UCSD-AML1 (cell line): ENCODE results near the gene TNNC2.
"Not testable (repeated sequence)": the region's sequence is repeated elsewhere in the genome, so short reads cannot be mapped to it uniquely, and the experiment has no call there.

Source experiments
- DNase-seq: peaks from one replicate; lab custom pipeline; 2025; ENCODE audit not compliant: unreplicated experiment; lab: John Stamatoyannopoulos, UW

TNNC2 gene

DNA sequence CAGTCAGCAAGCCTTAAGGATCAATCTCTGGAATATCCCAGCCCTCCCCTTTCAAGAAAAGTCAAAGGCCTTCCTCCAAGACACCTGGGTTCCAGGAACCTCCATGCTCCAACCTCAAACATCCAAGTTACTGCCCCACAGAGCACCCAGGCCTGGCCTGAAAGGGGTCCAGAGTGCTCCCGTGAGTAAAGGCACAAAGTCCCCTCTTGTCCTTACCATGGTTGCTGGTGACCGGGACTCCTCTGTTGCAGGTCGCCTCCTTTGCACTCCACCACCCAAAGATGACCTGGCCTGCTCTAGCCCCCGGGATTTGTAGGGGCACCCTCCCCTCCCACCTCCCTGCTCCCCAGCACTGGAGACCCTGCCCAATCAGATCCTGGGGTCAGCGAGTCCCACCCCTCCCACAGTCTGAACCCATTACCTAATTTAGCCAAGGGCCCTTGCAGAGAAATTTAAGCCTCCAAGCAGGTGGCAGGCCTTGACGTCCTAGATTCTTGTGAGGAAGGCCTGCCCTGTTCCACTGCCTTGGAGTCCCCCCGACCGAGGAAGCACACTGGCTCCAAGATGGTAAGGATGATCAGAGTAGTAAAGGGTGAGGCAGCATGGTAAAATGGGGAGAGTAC, at the start of gene TNNC2:
TSS of gene TNNC2 (minus strand) at position 283 of the 623 bp plus-strand sequence. CDS start at position 219, 64 bp downstream.
- no peak for DNase-seq

DNA sequence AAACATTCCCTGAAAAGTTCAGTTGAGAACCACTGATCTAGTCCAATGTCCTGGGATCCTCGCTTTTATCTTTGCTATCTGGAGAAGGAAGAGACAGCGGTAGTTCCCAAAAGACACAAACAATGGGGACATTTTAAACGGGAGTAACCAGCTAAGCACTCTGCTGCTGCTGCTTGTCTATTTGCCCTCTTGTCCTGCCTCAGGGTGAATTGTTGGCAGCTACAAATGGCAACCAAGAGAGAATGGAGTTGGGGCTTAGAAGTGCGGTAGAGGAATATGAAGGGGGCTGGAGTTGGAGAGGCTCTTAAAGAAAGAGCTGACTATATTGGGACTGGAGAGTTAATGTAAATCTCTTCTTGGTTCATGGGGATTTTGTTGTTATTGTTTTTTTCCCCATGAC, 47.5 kb upstream of the TNNC2 start:
- no peak for DNase-seq

DNA sequence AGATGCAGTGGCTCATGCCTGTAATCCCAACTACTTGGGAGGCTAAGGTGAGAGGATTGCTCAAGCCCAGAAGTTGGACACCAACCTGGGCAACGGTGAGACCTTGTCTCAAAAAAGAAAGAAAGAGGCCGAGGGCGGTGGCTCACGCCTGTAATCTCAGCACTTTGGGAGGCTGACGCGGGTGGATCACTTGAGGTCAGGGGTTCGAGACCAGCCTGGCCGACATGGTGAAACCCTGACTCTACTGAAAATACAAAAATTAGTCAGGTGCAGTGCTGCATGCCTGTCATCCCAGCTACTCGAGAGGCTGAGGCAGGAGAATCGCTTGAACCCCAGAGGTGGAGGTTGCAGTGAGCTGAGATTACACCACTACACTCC, 47.0 kb upstream of the TNNC2 start:
- DNase-seq = not testable (repeated sequence)

DNA sequence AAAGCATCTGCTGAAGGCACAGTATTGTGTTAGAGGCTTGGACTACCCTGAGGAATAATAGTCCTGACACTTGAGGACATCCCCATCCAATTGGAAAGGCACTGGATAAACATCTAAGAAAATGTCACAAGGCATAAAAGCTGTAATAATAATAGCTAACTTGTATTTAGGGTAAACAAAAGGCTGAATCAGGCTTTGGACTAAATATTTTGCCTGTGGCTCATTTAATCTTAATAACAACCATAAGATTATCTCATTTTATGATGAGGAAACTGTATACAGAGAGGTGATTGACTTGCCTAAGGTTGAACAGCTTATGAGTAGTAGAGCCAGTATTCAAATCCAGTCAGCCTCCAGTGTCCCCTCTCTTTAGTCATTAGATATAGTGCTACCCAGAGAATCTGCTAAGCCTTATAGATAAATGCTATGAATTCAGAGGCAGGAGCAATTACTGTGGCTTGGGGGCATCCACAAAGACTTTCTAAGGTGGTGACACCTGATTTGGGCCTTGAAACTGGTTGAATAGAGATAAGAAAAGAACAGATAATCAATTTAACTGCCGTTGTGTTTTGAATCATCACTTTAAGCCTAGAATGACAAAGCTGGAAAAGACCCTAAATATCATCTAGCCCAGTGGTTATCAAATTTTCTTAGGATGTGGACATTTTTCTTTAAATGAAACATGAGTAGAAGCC, 46.4 kb upstream of the TNNC2 start:
- no peak for DNase-seq

DNA sequence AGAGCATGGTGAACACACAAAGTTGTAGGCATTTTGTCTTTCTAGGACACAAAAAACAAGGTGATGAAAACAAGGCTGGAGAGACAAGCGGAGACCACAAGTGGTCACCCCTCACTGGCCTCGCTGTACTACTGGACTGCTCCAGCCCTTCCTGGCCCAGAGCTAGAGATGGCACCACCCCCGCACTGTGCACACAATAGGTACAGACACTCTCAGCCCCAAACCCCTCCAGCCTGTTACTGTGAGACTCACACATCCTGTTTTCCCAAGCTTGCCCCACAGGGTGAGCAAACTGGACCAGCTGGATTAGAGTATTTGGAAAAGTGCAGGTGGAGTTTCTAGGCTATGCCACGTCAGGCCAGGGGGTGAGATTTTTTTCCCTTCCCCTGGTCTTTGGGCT, 45.5 kb upstream of the TNNC2 start:
- no peak for DNase-seq

DNA sequence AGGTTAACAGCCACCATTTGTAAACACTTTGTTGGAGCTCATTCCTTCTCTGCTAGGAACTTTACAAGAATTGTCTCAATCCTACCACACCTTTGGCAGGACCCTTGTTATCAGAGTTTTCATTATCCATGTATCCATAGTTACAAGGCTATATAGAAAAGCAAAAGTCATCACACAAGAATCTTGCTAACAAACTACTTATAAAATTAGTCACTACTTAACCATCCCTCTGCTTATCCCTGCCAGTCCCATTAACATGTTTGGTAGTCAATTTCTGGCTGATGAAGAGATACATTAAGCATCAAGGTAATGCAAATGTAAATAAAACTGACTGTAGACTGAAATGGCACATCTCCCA, 40.7 kb upstream of the TNNC2 start:
- no peak for DNase-seq

DNA sequence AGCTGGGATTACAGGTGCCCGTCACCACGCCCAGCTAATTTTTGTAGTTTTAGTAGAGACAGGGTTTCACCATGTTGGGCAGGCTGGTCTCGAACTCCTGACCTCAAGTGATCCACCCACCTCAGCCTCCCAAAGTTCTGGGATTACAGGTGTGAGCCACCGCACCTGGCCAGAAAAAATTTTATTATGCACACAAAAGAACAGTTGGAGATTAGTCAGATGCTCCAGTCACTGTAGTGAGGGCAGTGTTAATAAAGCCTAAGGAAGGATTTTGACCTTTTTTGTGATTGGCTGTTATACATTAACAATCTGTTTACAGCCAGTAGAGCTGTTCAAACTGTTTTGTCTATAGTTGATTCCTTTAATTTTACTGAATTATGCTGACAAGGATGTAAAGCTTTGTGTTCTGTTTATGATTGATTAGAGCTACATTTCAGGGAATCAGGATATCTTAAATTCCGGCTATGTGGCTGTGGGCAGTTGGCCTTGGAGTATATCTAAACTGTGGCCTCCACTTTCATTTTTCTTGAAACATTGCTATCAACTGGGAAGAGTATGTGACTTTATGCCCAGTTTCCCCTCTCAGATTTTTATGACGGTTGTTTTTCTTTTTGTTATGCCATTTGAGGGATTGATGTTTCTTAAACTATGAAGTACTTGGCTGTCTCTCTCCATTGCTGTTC, 40.2 kb upstream of the TNNC2 start:
- DNase-seq = no peak

DNA sequence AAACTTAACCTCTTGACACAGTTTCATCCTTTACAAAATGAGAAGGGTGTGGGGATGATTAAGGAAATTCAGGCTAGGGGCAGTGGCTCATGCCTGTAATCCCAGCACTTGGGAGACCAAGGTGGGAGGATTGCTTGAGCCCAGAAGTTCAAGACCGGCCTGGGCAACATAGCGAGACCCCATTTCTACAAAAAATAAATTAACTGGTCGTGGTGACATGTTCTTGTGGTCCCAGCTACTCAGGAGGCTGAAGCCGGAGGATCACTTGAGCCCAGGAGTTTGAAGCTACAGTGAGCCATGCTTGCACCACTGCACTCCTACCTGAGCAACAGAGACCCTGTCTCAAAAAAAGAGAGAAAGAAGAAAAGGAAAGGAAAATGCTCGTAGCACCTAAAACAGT, 39.3 kb upstream of the TNNC2 start:
- no peak for DNase-seq

DNA sequence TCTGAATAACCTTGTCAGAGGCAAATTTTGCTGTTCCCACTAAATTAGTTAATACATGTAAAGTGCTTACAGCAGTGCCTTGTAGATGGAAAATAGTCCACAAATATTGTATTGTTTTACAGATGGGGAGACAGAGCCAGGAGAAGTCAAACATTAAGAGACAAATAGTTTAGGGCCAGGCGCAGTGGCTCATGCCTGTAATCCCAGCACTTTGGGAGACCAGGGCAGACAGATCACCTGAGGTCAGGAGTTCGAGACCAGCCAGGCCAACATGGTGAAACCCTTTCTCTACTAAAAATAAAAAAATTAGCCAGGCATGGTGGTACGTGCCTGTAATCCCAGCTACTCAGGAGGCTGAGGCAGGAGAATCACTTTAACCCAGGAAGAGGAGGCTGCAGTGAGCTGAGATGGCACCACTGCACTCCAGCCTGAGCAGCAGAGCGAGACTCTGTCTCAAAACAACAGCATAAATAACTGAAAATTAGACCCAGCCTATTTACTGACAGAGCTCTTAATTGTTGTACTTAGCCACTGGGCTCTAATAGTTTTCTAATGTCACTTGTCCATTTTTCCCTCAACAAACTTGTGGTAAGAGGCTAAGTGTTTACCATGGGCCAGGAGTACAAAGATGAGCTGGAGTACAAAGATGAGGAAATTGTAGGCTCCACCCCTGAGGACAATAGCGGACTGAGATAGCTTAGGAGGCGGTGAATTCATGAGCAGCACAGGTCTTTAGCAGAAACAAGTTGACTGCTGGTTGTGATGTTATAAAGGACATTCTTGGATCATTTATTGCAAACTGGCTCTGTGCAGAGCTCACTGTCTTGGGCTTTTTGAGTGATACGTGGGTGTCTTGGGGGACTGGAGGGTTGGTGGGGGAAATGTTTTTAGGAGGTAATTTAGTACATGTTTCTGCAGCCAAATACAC, 36.7 kb upstream of the TNNC2 start:
- DNase-seq = no peak

DNA sequence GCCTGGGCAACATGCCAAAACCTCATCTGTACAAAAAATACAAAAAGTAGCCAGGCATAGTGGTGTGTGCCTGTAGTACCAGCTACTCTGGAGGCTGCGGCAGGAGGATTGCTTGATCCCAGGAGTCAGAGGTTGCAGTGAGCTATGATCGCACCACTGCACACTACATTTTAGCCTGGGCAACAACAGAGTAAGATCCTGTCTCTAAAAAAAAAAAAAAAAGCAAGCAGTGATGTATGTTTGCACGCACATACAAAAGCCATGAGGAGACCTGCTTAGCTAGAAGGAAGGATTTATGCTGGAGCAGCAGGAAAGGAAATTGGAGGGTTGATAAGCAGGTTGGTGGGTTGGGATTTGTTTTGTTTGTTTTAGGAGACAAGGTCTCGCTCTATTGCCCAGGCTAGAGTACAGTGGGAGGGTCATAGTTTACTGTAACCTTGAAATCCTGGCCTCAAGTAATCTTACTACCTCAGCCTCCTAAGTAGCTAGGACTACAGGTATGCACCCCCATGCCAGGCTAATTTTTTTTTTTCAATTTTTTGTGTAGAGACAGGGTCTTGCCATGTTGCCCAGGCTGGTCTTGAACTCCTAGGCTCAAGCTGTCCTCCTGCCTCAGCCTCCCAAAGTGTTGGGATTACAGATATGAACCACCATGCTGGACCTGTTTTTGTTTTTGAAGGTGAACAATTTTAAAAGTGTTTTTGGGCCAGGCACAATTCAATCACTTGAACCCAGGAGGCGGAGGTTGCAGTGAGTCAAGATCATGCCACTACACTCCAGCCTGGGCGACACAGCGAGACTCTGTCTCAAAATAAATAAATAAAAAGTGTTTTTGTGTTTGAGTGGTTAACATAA, 34.3 kb upstream of the TNNC2 start:
- DNase-seq = no peak

DNA sequence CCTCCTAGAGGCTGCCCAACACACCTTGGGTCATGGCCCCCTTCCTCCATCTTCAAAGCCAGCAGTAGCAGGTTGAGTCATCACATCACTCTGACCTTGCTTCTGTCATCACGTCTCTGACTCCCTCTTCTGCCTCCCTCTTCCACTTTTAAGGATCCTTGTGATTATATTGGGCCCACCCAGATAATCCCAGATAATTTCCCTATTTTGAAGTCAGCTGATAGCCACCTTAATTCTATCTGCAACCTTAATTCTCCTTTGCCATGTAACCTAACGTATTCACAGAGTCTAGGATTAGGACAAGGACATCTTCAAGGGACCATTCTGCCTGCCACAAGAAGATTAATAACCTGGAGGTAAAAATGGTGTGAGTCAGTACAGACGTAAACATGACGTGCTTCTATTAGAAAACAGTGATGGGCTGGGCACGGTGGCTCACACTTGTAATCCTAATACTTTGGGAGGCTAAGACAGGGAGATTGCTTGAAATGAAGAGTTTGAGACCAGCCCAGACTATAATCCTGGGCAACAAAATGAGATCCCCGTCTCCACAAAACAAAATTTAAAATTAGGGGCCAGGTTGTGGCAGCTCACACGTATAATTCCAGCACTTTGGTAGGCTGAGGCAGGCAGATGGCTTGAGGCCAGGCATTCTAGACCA, 33.6 kb upstream of the TNNC2 start:
- DNase-seq = no peak

DNA sequence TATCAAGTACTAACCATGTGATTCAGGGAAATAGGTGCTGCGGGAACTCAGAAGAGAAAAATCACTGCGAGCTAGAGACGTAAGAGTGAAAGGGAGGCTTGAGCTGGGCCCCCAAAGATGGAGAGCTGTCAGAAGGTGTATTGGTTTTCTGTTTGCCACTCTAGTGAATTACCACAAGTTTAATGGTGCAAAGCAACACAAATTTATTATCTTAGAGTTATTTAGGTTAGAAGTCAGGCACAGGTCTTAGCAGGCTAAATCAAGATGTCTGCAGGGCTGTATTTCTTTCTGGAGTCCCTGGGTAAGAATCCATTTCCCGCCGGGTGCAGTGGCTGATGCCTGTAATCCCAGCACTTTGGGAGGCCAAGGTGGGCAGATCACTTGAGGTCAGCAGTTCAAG, 32.8 kb upstream of the TNNC2 start:
- no peak for DNase-seq

DNA sequence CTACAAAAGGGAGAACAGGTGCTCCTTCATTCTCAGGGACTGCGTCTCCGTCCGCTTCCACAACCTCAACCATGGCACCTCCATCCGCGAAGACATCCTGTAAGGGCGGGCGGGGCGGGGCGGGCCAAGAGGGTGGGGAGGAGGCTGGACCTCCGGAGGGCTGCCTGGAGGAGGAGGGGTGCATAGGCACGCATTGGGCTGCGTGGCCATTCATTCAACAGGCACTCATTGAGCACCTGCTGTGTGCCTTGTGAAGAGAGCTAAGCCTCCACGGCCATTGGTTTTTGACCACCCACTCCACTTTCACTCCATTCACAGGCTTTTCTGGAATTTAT, 30.7 kb upstream of the TNNC2 start:
- no peak for DNase-seq

DNA sequence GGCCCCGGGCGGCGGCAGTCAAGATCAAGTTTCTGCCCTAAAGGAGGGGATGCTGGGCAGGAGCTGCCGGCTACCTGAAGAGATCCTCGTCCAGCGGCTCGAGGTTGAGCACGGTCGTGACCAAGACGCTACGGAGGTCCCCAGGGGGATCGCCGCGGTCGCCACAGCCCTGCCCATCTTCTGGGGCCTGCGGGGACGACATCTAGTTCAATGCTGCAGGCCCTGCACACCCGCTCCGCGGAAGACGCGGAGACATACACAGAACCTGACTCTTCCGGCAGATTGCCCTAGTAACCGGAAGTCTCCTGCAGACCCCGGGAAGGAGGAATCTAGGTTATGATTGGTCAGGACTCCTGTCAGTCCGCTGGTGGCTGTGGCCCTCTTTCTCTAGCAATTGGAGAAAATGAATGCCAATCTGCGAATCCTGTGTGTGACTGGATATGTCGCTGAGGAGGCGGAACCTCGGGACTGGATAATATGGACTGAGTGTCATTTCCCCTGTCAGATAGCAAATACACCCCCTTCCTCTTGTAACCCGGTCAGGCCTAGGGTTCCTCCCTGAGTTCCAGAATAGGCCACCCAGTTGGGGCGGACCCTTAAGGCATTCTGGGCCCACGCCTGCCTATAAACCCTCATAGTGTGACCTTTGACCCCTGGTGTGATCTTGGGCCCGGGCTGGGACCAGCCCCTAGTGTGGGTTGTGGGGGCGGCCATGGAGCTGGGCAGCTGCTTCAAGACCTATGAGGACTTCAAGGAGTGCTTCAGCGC, 30.2 kb upstream of the TNNC2 start, which contains the start of the genes ACOT8 and ZSWIM3:
TSS of gene ACOT8 (minus strand) at position 279 of the 768 bp plus-strand sequence. CDS start at position 202, 77 bp downstream.
TSS of gene ZSWIM3 (plus strand) at position 501 of the 768 bp plus-strand sequence. CDS start at position 713, 212 bp downstream.
- peak; percentile 90 for DNase-seq

DNA sequence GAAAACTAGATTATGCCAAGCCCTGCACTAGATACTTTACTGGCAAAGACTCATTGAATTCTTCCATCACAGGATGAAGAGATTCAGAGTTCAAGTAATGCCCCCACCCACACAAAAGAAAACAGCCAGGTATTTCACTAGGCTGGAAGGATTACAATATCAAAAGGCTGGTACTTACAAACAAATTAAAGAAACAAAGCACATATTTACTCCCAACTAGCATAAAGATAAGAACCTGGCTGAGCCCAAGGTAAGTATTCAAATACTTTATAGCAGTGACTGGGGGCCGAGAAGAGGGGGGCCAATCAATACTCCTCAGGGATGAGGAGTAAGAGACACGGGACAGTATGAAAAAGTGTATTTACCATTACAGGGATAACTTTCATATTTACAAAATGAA, 26.4 kb upstream of the TNNC2 start:
- DNase-seq = no peak

DNA sequence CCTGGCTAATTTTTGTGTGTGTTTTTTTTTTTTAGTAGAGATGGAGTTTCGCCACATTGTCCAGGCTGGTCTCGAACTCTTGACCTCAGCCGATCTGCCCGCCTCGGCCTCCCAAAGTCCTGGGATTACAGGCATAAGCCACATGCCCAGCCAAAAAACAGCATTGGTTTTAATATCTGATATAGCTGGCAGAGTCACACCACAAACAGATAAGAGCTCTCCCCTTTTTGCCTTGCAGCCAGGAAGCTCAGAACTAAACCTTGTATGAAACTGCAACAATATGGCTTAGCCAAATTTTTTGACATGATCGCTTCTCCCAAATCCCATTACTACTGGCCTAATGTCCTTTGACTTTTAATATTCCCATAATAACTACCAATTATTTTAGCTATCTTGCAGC, 25.2 kb upstream of the TNNC2 start:
- DNase-seq = no peak

DNA sequence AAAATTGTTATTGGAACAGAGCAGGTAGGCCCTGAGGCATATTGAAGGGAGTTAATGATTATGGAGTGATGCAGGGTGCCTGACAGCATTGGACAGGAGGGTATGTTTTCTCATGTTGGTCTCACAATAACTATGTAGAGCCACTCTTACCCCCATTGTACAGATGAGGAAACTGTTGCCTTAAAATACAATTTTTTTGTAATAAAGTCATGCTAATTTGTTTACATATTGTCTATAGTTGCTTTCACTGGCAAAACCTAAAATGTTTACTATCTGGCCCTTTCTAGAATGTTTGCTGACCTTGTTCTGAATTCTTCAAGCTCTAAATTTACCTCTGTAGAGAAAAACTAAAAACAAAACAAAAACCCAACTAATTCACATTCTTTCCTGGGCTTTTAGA, 24.4 kb upstream of the TNNC2 start:
- DNase-seq = no peak

DNA sequence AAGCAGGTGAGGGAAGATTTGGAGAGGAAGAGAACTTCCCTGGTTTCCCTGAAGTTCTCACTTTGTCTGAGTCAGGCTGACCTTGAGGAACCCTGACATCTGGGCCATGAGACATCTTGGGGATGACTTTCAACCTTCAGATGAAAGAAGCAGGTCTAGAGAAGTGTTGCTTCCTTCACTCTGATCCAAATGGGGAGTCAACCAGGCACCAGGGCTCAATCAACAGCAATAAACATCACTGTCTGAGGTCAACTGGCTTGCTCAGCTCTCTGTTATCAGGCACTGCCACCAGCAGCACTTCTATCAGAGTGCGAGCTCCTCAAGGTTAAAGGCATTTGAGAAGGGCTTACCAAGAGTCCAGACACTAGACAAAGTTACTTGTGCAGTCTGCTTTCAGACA, 23.8 kb upstream of the TNNC2 start:
- no peak for DNase-seq

DNA sequence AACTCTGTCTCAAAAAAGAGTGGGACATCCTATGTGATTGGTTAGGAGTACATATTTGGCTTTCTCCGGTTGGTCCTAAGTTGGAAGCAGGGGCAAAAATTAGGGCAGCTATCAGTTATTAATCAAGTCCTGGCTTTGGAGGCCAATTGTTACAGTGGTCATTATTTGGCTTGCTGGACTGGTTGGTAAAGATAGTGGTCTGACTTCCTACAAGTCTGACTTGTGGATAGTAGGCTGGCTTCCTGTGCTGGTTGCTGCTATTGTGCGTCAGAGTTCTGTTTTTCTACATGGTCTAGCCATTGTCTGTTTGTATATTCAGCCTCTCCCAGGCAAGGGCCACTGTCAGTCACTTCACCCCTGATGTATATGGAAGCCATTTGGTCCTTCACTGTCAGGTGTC, 23.1 kb upstream of the TNNC2 start:
- DNase-seq = no peak
